Fibroblast of pulmonary artery (primary cell): Measurements from ENCODE around the gene INAFM1.

Experiments
- DNase-seq: peaks from one replicate; pipeline ENCODE4 v3.0.0-alpha.2; 2010; ENCODE audit warnings: low read depth
- H3K4me3 ChIP-seq: replicated peaks from 2 replicates; pipeline ENCODE4 v1.5.1; 2011; ENCODE audit warnings: low read depth, mild to moderate bottlenecking, control low read depth, low read length, moderate library complexity
- TF ChIP-seq, protein P1 (sequence below): IDR thresholded peaks from 2 replicates; pipeline ENCODE4 v1.5.1; 2011; ENCODE audit warnings: mild to moderate bottlenecking, control low read depth, low read length, inconsistent platforms; ENCODE audit errors: missing control alignments

Gene INAFM1

DNA sequence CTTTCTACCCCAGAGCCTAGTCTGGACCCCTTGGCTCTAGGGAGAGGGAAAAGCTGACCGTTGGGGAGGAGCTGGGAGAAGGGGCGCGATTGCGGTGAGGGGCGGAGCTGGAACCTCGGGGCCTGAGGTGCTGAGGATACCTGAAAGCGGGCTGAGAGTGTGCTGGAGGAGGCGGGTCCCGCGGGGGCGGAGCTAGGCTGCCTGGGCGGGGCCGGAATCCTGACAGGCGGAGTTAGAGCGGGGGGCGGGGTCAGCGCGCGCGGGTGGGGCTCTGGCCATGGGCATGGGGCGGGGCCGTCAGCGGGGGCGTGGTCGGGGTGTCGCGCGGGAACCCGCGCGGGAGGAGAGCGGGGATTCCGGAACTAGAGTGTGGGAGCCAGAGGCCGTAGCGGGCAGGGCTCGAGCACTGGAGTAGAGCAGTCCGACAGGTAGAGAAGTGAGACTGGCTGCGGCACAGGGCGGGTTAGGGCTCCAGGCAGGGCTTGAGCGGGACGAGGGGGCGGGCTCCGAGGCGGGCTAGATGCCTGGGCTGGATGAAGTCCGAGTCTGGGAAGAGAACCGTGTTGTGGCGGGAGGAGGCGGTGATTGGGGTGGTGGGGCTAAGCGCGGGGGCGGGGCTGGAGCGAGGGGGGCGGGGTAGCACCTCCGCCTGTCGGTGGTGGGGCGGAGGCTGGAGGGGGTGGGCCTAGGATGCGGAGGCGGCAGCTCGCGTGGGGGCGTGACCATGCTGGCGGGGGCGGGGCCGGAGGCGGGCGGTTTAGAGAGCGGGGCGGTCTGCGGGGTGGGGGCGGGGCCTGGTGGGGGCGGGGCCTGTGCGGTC is at the start of gene INAFM1:
INAFM1 (plus strand) TSS at position 815 of the 820 bp plus-strand sequence. CDS start 35 bp downstream, outside the sequence.
- peak within 1 kb of the TSS; percentile 77 for H3K4me3 ChIP-seq
- TF ChIP-seq, protein P1, sequence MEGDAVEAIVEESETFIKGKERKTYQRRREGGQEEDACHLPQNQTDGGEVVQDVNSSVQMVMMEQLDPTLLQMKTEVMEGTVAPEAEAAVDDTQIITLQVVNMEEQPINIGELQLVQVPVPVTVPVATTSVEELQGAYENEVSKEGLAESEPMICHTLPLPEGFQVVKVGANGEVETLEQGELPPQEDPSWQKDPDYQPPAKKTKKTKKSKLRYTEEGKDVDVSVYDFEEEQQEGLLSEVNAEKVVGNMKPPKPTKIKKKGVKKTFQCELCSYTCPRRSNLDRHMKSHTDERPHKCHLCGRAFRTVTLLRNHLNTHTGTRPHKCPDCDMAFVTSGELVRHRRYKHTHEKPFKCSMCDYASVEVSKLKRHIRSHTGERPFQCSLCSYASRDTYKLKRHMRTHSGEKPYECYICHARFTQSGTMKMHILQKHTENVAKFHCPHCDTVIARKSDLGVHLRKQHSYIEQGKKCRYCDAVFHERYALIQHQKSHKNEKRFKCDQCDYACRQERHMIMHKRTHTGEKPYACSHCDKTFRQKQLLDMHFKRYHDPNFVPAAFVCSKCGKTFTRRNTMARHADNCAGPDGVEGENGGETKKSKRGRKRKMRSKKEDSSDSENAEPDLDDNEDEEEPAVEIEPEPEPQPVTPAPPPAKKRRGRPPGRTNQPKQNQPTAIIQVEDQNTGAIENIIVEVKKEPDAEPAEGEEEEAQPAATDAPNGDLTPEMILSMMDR, result no peak
- peak; percentile 94 for DNase-seq

DNA sequence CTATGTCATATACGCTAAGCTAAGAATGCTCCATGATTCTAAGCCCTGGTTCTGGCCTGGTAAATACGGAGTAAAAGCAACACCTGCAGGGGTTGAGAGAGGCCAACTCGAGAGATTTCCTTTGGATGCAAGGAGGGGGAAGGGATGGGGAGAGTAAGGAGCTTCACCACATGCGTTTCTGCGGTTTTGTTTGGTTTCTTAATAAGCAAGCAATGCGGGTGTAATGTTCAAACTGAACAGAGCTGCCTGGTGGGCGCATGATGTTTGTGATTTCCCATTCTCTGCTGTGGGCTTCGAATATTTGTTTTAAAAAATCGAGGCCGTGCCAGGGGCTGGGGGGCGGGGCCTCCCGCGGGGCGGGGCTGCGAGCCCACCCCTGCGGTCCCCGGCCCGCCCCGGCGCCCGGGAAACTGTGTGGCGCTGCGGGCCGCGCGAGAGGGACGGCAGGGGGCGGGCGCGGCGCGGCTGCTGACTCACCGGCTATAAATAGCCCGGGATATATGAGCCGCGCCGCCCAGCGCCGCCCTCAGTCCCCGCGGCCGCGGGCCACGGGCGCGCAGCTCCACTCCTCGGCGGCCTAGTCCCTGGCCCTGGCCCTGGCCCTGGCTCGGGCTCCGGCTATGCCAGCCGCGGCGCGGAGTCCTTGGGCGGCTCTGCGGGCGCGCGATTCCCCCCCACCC is 48.8 kb upstream of the INAFM1 start:
- H3K4me3 ChIP-seq, result peak overlapping the region; percentile 98
- TF ChIP-seq, protein P1, result no peak
- DNase-seq, result peak; percentile 89

DNA sequence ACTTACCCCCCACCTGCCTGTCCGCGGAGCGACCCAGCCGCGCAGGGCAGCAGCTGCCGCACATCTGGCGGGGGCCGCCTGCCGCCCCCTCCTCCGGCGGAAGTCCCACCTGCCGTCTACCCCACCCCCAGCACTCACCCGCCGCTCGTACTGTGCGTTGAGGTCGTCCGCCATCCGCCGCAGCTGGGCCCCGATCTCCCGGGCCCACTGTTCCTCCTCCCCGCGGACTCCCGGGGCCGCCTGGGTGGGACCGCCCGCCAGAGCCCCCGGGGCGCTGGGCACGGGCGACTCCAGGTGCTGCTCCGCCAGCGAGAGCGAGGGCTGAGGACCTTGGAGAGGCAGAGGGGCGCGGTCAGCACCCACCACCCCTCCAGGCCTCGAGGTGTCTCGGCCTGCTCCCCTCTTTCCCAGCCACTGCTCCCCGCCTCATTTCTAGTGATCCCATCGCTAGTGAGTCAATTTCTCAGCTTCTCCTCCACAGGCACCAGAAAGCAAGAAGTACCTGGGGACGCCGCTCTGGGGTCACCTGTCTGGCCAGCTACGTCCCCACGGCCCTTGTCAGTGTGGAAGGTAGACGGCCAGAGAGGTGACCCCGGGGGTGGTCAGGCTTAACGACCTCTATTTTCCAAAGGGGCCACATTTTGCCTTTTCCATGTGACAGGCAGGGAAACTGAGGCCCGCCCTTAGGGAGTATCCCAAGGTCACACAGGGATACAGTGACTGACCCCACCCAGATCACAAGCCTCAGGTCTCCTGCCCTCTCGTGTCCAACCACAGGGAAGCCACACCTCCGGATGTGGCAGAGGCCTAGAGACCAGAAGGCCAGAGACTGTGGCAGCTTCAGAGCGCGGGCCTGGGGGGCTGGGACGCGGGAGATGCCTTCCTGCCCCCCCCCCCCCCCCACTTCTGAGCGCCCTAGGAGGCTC is 48.0 kb upstream of the INAFM1 start:
- DNase-seq, result peak; percentile 68
- TF ChIP-seq, protein P1, result no peak
- peak overlapping the region; percentile 98 for H3K4me3 ChIP-seq

DNA sequence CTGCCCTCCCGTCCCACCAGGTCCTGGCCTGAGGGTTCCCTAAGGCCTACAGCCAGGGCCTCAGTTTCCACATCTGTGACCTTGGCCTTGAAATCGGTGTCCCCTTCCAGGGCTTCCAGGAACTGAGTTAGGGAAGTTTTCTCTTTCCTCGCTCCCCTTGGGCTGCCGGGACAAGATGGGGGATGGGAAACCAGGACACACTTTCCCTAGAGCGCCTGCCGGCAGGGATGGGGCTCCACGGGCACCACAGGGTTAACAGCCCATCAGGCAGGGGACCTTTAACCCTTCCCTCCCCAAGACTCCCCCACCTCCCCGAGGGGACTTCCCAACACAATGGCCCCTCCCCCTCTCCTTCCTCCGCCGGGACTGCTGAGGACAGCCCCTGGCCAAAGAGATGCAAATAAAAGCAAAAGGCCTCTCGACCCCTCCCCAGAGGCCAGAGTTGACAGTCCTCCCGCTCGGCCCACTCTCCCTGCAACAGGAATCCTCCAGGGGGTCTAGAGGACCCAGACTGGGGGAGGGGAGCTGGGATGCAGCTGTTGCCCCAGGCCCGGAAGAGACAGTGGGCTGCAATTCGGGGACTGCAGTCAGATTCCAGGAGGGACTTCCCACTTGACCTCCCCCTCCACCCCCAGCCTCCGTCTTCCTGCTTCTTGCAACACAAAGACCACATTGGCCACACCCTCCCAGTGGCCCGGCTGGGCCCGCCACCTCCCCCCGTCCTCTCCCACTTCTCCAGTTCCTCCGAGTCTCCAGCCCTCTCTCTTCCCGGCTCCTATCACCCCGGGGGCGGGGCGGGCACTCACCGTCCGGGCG is 47.1 kb upstream of the INAFM1 start:
- DNase-seq, result peak; percentile 98
- H3K4me3 ChIP-seq, result peak overlapping the region; percentile 98
- TF ChIP-seq, protein P1, result no peak

DNA sequence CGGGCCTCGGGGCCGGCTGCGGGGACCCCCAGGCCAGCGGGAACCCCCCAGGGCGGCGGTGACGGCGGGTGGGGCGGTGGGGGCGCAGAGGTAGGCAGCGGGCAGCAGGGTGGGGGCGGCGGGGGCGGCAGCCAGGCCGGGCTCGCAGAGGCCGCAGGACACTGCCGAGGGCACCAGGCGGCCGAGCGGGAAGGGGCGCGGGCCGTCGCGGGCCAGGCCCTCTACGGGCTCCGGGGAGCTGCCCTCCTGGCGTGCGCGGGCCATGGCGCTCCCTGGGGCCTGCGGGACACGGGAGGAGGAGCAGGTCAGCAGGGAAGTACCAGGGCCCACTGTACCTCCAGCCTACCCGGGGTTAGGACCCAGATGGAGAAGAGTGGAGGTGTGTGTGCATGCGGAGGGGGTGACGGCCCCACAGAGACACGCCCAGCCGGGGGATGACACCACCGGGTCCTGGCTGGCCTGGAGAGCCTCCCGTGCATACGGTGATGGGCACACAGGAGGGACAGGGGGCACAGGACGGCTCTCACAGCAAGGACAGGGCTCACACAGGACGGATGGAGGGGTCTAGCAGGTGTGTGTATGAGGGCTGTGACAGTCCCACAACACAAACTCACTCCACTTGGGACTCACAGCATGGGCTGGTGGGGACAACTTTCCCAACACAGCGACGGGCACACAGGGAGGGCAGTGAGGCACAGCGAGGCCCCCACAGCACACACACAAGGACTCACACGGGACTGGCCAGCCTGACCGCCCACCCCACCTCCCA is 46.3 kb upstream of the INAFM1 start:
- no peak for DNase-seq
- TF ChIP-seq, protein P1, result no peak
- peak overlapping the region; percentile 98 for H3K4me3 ChIP-seq
